SU-DHL-6 (cell line): ENCODE results near the gene S100G.

Experiments used
- EZH2phosphoT487 ChIP-seq: fragments of 200-600 bp; sonication (generic), shearing (Covaris generic); conservative IDR thresholded peaks from 2 replicates; pipeline ENCODE4 v1.6.1; 2018; ENCODE audit warnings: mild to moderate bottlenecking, antibody characterized with exemption, low read length, moderate library complexity, mixed read lengths
- TF ChIP-seq, protein P1 (sequence below): fragments of 200-600 bp; sonication (generic); IDR thresholded peaks from one replicate; pipeline ENCODE4 v1.5.1; 2017; ENCODE audit warnings: antibody characterized with exemption, mild to moderate bottlenecking, low read length, moderate library complexity; ENCODE audit not compliant: insufficient read depth, poor library complexity, severe bottlenecking

DNA sequence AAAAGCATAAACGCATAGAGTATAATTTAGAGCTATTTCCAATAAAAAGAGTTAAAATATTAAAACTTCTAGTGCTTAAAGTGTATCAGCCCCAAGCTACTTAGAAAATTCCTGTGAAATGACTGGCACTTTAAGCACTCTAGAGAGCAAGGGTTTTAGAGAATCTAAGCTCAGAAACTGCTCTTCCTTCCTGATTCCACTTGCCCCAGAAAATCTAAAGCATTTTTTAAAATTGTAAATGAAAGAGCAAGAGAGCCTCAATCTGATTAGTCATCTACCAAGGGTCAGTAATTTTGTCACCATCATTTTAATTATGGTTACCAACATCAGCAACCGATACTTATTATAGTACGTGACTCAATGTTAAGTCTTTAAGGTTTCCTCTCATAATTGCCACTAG, 37.6 kb downstream of the S100G start:
- TF ChIP-seq, protein P1, sequence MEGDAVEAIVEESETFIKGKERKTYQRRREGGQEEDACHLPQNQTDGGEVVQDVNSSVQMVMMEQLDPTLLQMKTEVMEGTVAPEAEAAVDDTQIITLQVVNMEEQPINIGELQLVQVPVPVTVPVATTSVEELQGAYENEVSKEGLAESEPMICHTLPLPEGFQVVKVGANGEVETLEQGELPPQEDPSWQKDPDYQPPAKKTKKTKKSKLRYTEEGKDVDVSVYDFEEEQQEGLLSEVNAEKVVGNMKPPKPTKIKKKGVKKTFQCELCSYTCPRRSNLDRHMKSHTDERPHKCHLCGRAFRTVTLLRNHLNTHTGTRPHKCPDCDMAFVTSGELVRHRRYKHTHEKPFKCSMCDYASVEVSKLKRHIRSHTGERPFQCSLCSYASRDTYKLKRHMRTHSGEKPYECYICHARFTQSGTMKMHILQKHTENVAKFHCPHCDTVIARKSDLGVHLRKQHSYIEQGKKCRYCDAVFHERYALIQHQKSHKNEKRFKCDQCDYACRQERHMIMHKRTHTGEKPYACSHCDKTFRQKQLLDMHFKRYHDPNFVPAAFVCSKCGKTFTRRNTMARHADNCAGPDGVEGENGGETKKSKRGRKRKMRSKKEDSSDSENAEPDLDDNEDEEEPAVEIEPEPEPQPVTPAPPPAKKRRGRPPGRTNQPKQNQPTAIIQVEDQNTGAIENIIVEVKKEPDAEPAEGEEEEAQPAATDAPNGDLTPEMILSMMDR = no peak
- no peak for TF ChIP-seq EZH2phosphoT487
